Stimulated activated CD8-positive, alpha-beta memory T cell treated with anti-CD3 and anti-CD28 coated beads, Interleukin-7, amount 100 ng/mL, for 4 hours (primary cell): ENCODE data around the gene SLC6A12.

ENCODE experiments used
- DNase-seq, 2 donors: peaks; one replicate each; pipeline ENCODE4 v3.0.0-alpha.2; 2020; ENCODE audit warnings: low read depth in 2 of 2

SLC6A12 gene

GRCh38 chr12:163406-163986 is 50.5 kb downstream of the SLC6A12 start:
- DNase-seq = no peak

GRCh38 chr12:162467-163307 is 51.3 kb downstream of the SLC6A12 start:
- DNase-seq = no peak

DNA sequence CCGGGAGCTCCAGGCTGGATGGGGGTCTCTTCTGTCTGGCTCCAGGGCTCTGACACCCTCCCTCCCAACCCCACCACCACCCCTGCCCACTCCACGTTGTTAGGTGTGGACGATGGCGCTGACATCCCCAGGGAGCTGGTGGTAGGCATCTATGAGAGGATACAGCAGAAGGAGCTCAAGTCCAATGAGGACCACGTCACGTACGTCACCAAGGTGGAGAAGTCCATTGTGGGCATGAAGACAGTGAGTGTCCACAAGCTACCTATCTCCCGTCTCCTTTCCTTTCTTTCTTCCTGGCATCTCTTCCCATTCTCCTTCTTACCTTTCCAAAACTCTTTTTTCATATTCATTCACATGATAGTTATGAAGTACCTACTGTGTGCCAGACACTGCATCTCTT is 52.1 kb downstream of the SLC6A12 start:
- no peak for DNase-seq

GRCh38 chr12:160858-161257 is 53.1 kb downstream of the SLC6A12 start:
- no peak for DNase-seq

GRCh38 chr12:159156-159782 is 54.7 kb downstream of the SLC6A12 start:
- DNase-seq = no peak

- DNase-seq = no peak
Measured at GRCh38 chr12:157644-158043, 56.3 kb downstream of the SLC6A12 start.

DNA sequence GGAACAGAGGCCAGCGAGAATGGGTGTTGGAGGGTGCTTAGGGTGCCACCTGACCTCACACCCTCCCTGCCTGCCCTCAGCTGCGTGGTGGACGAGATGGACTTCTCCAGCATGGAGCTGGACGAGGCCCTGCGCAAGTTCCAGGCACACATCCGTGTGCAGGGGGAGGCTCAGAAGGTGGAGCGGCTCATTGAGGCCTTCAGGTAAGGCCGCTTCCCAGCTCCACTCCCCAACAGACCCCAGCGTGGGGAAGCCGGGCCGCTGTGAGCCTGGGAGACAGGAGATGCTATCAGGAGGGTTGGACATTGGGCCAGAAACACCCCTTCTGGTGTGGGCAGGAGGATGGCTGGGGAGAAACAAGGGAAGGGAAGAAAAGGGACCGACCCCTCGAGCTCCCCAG is 57.0 kb downstream of the SLC6A12 start:
- no peak for DNase-seq

GRCh38 chr12:155646-156045 is 58.3 kb downstream of the SLC6A12 start:
- no peak for DNase-seq

GRCh38 chr12:155006-155405 is 59.0 kb downstream of the SLC6A12 start:
- no peak for DNase-seq

DNA sequence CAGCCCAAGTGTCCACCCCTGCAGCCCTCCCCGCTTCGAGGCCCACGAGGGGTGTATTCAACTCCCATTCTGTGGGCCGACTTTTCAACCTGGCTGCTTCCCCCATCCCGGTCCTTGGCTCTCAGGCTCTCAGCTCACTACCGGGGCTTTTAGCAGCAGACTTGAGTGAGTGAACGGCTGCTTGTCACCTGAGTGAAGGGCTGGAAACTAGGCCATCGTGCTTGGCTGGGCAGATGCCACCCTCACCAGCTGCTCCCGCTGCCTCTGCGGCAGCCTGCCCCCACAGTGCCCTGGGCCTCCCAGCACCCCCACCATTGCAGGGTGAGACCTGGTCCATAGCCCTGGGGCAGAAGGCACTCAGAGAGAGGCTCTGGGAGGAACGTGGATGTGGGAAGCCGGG is 59.9 kb downstream of the SLC6A12 start:
- DNase-seq = no peak

GRCh38 chr12:153080-153746 is 60.7 kb downstream of the SLC6A12 start:
- peak; percentile 8 to 33 for DNase-seq

GRCh38 chr12:152440-152839 is 61.5 kb downstream of the SLC6A12 start:
- DNase-seq = no peak

GRCh38 chr12:151579-151978 is 62.4 kb downstream of the SLC6A12 start:
- DNase-seq = no peak

- no peak for DNase-seq
Measured at GRCh38 chr12:148676-149416, 65.1 kb downstream of the SLC6A12 start.

DNA sequence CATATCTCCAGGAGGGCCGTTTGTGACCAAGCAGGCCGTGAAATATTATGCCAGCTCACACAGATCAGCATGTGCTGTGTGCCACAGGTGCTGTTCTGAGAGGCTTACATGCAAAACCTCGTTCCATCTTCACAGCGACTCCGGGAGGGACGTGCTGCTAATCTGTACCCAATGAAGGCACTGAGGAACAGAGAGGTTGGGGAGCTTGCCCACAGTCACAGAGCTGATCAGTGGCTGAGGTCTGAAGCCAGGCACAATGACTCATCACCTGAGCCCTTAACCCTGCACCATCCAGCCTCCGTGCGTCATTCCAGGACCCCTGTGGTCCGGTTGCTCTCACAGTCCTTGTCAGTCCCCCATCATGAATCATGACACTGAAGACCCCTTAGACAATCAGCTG is 66.7 kb downstream of the SLC6A12 start:
- DNase-seq = no peak

DNA sequence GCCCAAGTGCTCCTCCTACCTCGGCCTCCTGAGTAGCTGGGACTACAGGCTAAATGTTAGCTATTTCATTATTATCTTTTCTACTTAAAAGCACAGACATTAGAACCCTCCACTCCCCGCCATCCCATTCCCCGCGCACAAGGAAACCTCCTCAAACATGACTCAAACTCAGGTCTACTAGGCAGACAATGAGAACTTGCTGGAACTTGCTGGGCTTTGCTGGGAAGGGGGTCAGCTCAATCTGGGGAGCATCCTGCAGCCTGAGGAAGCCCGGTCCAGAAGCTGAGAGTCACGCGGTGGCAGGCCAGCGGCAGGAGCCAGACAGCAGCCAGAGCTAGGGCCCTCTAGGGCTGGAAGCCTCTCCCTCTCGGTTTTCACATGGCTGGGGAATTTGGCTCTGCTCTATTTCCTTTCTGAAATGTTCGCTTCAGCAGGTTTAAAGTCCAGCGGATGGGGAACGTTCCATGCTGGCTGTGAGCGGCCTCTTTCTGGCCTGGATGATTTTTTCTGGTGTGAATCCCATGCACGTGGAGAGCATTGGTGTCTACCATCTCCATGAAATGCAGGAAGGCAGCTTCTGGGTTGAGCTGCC is 68.5 kb downstream of the SLC6A12 start:
- DNase-seq = no peak

- no peak for DNase-seq
Measured at GRCh38 chr12:144650-145284, 69.2 kb downstream of the SLC6A12 start.

GRCh38 chr12:143964-144649 is 69.8 kb downstream of the SLC6A12 start:
- no peak for DNase-seq

- no peak for DNase-seq
Measured at GRCh38 chr12:140162-140561, 73.8 kb downstream of the SLC6A12 start.
